Breast epithelium (tissue), 4 donors: ENCODE results near the gene CIT. TPM values are rescaled to one million over a fixed set of nuclear protein-coding genes. Genes with fewer than 3 reads are reported as not detected.

Experiments used
- DNase-seq, 2 donors: peaks; one replicate each; pipeline ENCODE4 v3.0.0-alpha.2; 2019; ENCODE audit warnings: low spot score in 2 of 2
- H3K27ac ChIP-seq, 2 donors: fragments of 200-600 bp; sonication (generic) in 1 of 2; one replicate each; pipeline ENCODE4 v1.5.1; 2016 to 2019; ENCODE audit warnings: mild to moderate bottlenecking in 1 of 2
- H3K27me3 ChIP-seq, 2 donors: fragments of 200-600 bp; sonication (generic) in 1 of 2; one replicate each; pipeline versions ENCODE4 v1.5.1 to v1.6.0; 2017 to 2019; ENCODE audit warnings: control low read depth in 1 of 2, mild to moderate bottlenecking in 1 of 2
- H3K36me3 ChIP-seq: fragments of 200-600 bp; one replicate; pipeline ENCODE4 v1.5.1; 2019
- H3K4me1 ChIP-seq, 2 donors: fragments of 200-600 bp; sonication (generic); one replicate each; pipeline ENCODE4 v1.5.1; 2016 to 2019; ENCODE audit warnings: control low read depth in 1 of 2
- H3K4me3 ChIP-seq, 3 donors: fragments of 200-600 bp; sonication (generic); 1 replicate in 2 of 3; 2 replicates in 1 of 3; pipeline ENCODE4 v1.5.1; 2016 to 2019; ENCODE audit warnings: mild to moderate bottlenecking in 3 of 3, moderate library complexity in 2 of 3
- H3K9me3 ChIP-seq, 2 donors: fragments of 200-600 bp; sonication (generic) in 1 of 2; one replicate each; pipeline ENCODE4 v1.5.1; 2016 to 2019; ENCODE audit warnings: control low read depth in 1 of 2
- CTCF ChIP-seq, 3 donors: fragments of 450-650 bp; IDR thresholded peaks; one replicate each; pipeline ENCODE4 v1.5.1; 2016 to 2017; ENCODE audit warnings: antibody characterized with exemption in 3 of 3, mild to moderate bottlenecking in 3 of 3, moderate library complexity in 3 of 3
- POLR2A ChIP-seq: fragments of 450-650 bp; IDR thresholded peaks from one replicate; pipeline ENCODE4 v1.6.1; 2016; ENCODE audit warnings: antibody characterized with exemption, mild to moderate bottlenecking, moderate library complexity
- POLR2AphosphoS5 ChIP-seq, 3 donors: sonication (generic); formaldehyde crosslinking; IDR thresholded peaks; one replicate each; pipeline ENCODE4 v1.6.1; 2017; ENCODE audit warnings: antibody characterized with exemption in 3 of 3
- intact Hi-C: fragments of 100-400 bp; cut with DNase I; formaldehyde crosslinking; loops from one replicate; pipeline ENCODE4 v1.15.1; 2023; ENCODE audit warnings: low total_unique reads
- total RNA-seq, 3 donors: library from RNA; depleted of rRNA; stranded (reverse); fragments of >200 nt; gene quantifications; one replicate each; pipeline ENCODE4 v1.1.0, GENCODE V29; 2016

The CIT gene
- total RNA-seq, 3 donors from 2014 or later, result 1.3 to 9.5 (median 2.4) TPM

GRCh38 chr12:119668324-119668841 is 208.7 kb downstream of the CIT start:
- Histone ChIP-seq H3K4me3 (peak overlapping the region; percentile 78 to 85 (median 82)), H3K9me3 (no peaks in the 10 kb centered on the region), H3K4me1 (peaks cover 0 to 3% of the 10 kb centered on the region in 2 donors), H3K27me3 (no peaks in the 10 kb centered on the region), H3K36me3 (peaks cover 8% of the 10 kb centered on the region), H3K27ac (peak overlapping the region; percentile 91 to 94)
- intact Hi-C loops, result no loop called here
- TF ChIP-seq POLR2AphosphoS5 (IDR thresholded peaks at IDR 0.05) (no peak), POLR2A (no peak), CTCF (IDR thresholded peaks at IDR 0.05) (no peak)
- no peak for DNase-seq

DNA sequence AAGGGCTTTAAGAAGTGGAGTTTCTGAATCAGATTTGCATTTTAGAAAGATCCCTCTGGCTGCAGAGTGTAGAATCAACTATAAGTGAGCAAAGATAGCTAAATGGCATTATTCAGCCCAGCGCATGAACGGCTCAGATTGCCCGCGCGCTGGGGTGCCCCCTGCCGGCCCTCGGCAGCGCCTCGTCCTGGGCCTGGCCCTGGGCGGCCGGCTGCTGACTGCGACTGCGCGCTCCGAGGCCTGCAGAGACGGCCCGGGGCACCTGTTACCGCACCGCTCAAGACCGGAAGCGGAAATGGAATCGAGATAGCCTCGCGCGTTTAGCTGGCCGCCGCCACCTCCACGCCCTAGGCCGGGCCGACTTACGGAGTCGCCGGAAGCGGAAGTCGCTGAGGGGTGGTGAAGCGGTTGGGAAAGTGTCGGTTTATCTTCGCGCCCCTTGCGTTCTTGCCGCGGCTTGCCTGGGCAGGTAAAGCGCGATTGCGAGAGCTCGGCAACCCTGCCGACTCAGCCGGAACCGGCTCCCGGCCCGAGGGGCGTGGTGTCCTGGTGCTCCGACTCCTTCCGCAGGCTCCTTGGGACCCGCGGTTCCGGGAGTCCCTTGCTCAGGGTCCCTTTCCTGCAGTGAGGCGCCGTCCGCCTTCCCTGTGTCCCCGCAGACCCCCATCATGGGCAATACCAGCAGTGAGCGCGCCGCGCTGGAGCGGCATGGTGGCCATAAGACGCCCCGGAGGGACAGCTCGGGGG is 209.4 kb downstream of the CIT start, which contains the start of gene PRKAB1:
TSS of gene PRKAB1 (plus strand) at position 557 of the 747 bp plus-strand sequence. CDS start at position 669, 112 bp downstream.
- Histone ChIP-seq H3K4me3 (peak within 1 kb of the TSS; percentile 78 to 85 (median 82)), H3K27ac (peak within 1 kb of the TSS; percentile 91 to 94), H3K4me1 (peaks cover 0 to 3% of the 10 kb centered on the region in 2 donors), H3K27me3 (no peaks in the 10 kb centered on the region), H3K9me3 (no peaks in the 10 kb centered on the region), H3K36me3 (peaks cover 8% of the 10 kb centered on the region)
- TF ChIP-seq POLR2AphosphoS5 (IDR thresholded peaks at IDR 0.05), result peak; percentile 86 to 93 (median 91)
- TF ChIP-seq CTCF (IDR thresholded peaks at IDR 0.05), result peak; percentile 56 to 80 (median 78)
- peak; percentile 38 for TF ChIP-seq POLR2A
- intact Hi-C loops, result no loop called here
- DNase-seq, result peak; percentile 93 to 94

DNA sequence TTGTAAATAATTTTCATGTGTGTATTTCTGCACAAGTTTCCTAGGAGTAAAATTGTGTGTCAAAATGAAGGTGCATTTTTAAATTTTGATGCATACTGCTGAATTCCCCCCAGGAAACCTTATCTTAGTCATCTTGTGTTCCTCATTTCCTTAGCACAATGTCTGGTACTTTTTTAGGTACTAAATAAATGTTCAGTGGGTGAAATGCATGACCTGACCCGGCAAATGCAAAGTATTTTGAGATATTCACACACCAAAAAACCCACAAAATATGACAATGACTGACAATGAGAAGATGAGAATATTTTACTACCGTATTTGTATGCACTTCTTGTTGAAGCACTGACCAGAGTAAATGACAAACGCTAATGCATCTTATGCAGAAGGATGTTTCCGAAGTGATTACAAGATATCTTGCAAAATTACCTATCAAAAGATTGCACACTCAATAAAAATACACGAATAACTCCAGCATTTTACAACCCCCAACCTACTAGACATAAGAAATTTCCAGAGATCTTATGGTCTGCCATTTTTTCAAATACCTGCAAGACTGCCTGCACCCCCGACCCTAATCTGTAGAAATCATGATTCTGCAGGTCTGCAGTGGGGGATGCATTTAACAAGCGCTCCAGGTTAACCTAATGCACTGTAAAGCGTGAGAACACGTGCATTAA is 210.1 kb downstream of the CIT start:
- peak overlapping the region; percentile 78 to 85 (median 82) for H3K4me3 ChIP-seq
- DNase-seq, result no peak
- H3K27ac ChIP-seq, result no peak overlapping the region
- no peak for TF ChIP-seq POLR2A
- no peak for TF ChIP-seq CTCF (IDR thresholded peaks at IDR 0.05)
- TF ChIP-seq POLR2AphosphoS5 (IDR thresholded peaks at IDR 0.05), result no peak
- no peaks in the 10 kb centered on the region for H3K9me3 ChIP-seq
- intact Hi-C loops, result no loop called here
- no peaks in the 10 kb centered on the region for H3K27me3 ChIP-seq
- H3K36me3 ChIP-seq, result peaks cover under 1% of the 10 kb centered on the region
- H3K4me1 ChIP-seq, result peaks cover 0 to 3% of the 10 kb centered on the region in 2 donors

- H3K4me1 ChIP-seq, result peaks cover 0 to 3% of the 10 kb centered on the region in 2 donors
- H3K9me3 ChIP-seq, result no peaks in the 10 kb centered on the region
- H3K27me3 ChIP-seq, result no peaks in the 10 kb centered on the region
- H3K4me3 ChIP-seq, result no peak overlapping the region
- H3K36me3 ChIP-seq, result no peaks in the 10 kb centered on the region
- no peak overlapping the region for H3K27ac ChIP-seq
- intact Hi-C loops, result no loop called here
- DNase-seq, result no peak
- TF ChIP-seq POLR2A (no peak), CTCF (IDR thresholded peaks at IDR 0.05) (no peak), POLR2AphosphoS5 (IDR thresholded peaks at IDR 0.05) (no peak)
These were observed 210.8 kb downstream of the CIT start for GRCh38 chr12:119666226-119666795.
